HG03378 (cell line): ENCODE measurements around the gene PDE6G.
"Not testable (repeated sequence)": the region's sequence is repeated elsewhere in the genome, so short reads cannot be mapped to it uniquely, and the experiment has no call there.

Experiments used
- ATAC-seq: cut with Tn5 transposase; IDR thresholded peaks from one replicate; pipeline ENCODE4 v1.9.1; 2021; ENCODE audit warnings: mild to moderate bottlenecking, moderate library complexity; ENCODE audit not compliant: unreplicated experiment

PDE6G gene

GRCh38 chr17:81635973-81636504, 20.3 kb downstream of the PDE6G start:
- ATAC-seq = no peak

DNA sequence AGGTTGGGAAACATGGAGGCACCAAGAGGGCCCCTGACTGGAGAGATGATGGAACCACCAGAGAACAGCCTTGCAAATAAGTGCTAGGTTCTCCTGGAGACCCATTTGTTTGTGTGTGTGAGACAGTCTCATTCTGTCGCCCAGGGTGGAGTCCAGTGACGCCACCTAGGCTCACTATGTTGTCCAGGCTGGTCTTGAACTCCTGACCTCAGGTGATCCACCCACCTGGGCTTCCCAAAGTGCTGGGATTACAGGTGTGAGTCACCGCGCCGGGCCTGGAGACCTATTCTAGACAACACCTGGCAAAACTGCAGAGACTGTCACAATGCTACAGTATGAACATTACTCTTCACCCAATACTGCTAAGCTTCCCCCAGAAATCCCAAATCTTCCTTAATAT, 20.9 kb downstream of the PDE6G start:
- ATAC-seq = no peak

- no peak for ATAC-seq
These were observed 24.9 kb downstream of the PDE6G start for GRCh38 chr17:81631482-81631881.

DNA sequence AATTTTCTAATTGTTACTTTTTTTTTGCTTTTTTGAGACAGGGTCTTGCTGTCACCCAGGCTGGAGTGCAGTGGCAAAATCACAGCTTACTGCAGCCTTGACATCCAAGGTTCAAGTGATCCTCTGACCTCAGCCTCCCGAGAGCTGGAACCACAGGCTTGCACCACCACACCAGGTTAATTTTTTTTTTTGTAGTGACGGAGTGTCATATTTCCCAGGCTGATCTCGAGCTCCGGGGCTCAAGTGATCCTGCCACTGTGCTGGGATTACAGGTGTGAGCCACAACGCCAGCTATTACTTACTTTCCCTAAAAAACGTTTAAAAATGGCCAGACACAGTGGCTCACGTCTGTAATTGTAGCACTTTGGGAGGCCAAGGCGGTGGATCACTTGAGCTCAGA, 26.1 kb downstream of the PDE6G start:
- ATAC-seq = no peak

DNA sequence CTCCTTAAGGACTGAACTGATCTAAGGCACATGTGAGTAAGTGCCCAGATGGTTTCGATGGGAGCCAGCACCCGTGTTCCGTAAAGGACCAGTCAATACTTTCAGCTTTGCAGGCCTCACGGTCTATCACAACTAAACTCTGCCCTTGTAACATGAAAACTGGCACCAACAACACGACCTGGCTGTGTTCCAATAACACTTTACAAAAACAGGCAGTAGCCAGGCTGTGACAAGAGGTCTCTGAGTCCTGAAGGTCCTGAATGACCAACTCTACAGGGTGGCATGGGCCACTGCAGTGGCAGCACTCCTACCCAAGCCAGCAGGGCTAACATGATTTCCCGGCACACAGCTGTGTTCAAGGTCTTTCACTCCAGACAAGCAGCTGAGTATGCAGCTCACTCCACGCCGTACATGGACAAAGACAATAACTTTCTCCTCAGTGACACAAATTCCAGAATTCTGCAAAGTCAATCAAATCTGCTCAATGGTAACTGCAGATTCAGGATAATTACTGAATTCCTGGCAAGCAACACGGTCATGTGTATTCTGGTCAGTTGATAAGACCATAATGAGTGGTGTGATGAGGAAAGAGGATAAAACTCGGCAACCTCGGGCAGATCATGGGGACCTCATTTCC, 34.7 kb downstream of the PDE6G start:
- no peak for ATAC-seq

- ATAC-seq = not testable (repeated sequence)
These were observed 38.0 kb downstream of the PDE6G start for GRCh38 chr17:81618307-81618706.

- no peak for ATAC-seq
These were observed 39.5 kb downstream of the PDE6G start for GRCh38 chr17:81616877-81617276.

- no peak for ATAC-seq
These were observed 40.9 kb downstream of the PDE6G start for GRCh38 chr17:81615401-81615930.

- no peak for ATAC-seq
These were observed 44.0 kb downstream of the PDE6G start for GRCh38 chr17:81612172-81612970.

DNA sequence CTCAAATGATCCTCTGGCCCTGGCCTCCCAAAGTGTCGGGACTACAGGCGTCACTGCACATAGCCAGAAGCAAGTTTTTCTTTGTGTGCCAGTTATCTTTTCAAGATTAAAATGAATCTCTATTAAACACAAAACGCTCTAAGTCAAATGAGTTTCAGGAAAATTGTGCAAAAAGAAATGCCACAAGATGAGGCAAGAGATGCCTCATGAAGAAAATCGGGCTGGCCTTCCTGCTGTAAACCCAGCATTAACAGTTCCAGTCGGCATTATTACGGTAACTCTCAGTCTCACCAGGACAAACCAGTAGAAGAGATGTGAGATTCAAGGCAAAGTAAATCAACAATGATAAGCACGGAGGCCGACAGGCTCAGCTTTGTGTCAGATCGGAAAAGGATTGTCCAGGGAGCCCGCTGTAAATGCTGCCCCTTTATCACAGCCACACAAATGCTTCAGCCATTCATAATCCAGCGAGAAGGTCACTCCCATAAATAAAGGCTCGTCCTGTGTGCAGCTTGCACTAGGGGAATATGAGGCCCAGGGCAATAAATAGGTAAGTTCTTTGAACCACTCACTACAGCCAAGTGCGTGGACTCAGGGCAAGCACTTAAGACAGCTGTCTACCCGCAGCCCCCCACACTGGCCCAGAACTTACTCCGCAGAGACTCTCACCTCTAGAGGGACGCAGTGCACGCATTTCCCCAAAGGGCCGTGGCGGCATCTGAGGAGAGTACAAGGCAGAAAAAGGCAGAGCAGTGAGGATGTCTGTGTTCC, 46.6 kb downstream of the PDE6G start:
- ATAC-seq = no peak

GRCh38 chr17:81608605-81609004, 47.7 kb downstream of the PDE6G start:
- no peak for ATAC-seq

DNA sequence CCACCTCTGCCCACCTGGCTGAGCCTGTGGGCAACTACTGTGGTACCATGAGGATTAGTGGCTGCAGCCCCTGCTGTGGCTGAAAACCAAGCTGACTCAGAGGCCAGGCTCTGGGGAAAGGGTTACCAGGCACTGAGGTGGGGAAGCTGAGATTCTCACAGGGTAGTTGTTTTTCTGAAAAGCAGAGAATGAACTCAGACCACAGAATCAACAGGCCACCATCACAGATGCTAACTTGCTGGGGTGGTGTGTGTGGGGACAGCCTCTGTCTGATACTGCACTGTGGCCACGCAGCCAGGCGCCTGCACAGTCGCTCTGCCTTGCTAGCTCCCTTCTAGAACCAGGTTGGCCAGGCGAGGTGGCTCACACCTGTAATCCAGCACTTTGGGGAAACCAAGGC, 48.3 kb downstream of the PDE6G start:
- ATAC-seq = no peak

DNA sequence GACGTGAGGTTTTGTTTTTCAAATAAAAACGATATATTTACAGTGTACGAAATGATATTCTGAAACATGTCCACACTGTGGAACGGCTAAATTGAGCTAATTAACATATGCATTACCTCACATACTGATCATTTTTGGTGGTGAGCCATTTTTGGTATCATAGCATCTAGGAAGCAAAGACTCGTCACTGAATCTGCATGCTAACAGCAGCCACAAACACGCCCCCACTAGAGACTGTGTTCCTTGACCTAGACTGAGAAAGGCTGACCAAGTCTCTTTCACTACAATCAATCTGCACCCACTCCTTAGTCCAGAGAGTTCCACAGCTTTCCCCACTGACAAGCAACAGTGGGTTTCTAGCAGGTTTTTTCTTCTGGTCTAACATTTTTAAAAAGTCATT, 48.9 kb downstream of the PDE6G start:
- ATAC-seq = no peak

DNA sequence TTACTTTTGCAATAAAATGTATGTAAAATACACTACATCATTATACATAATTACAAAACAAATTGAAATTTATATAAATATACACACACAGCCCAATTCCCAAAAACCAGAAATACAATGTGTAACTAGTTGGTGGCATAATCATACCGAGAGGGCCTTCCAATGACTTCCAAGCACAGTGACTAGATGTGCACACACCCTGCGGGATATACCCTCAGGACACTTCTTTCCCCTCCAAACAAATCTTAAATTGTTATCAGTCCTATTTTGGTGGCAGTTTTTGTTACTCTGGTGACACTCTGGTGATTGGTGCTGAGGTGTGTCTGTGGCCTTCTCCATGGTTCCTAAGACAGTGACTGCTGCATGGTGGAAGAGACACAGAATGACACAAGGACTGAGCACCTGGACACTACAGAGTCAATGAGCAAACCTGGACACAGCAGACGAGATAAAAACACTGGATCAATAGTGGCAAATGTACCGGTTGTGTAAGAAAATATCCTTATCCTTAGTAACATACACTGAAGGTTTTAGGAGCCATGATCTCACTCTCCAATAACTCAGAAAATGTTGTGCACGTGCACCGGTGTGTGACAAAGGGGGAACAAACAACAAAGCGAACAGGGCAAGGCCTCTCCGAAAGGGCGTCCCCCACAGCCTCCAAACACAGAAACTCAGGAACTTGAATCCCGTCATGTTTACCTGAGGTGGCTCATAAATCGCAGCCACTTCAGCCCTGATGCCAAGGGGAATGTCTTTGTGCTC, 52.3 kb downstream of the PDE6G start:
- no peak for ATAC-seq

DNA sequence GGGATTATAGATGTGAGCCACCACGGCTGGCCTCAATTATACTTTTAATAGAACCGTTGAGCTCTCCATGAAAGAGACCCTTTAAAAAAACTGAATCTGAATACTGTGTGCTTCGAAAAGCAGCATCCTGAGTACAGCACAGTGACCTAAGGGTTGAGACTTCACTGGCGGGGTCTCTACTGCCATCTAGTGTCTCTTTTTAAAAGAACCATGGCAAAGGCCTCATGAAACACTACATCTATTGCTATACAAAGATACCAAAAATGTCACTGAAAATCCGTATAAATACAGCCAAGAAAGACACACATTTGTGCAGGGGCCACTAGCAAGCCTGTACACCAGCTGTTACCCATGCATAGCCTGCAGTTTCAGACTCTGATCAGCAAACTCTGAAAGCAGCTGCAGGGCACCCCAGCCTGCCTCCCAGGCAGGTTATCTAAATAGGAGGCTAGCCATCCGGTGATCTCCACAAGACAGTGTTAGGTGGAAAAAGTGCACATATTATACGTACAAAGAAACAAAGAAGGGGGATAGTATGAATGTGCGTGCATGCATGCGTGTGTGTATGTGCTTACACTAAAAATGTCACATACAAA, 54.7 kb downstream of the PDE6G start:
- ATAC-seq = no peak
